Lower leg skin (tissue), 4 donors: Measurements from ENCODE around the gene FN3K. TPM values are rescaled to one million over a fixed set of nuclear protein-coding genes. Genes with fewer than 3 reads are reported as not detected.

ENCODE experiments used
- DNase-seq, 2 donors: peaks; one replicate each; pipeline ENCODE4 v3.0.0-alpha.2; 2019; ENCODE audit warnings: low spot score in 2 of 2
- H3K4me3 ChIP-seq: fragments of 200-600 bp; sonication (generic); 2 replicates; pipeline ENCODE4 v1.5.1; 2017; ENCODE audit warnings: mild to moderate bottlenecking, low read depth; ENCODE audit not compliant: poor library complexity, severe bottlenecking
- POLR2A ChIP-seq, 2 donors: fragments of 450-650 bp; IDR thresholded peaks; one replicate each; pipeline ENCODE4 v1.6.1; 2016 to 2017; ENCODE audit warnings: antibody characterized with exemption in 2 of 2, mild to moderate bottlenecking in 1 of 2, moderate library complexity in 1 of 2
- WGBS, 2 donors: methylation state at CpG; one replicate each; pipeline ENCODE4 v1.1.5; 2018; 5-methylcytosine and 5-hydroxymethylcytosine counted together
- intact Hi-C: fragments of 100-400 bp; cut with DNase I; formaldehyde crosslinking; loops from one replicate; pipeline ENCODE4 v1.15.0; 2023; ENCODE audit warnings: low total_unique reads
- total RNA-seq, 4 donors: library from RNA; depleted of rRNA; stranded (reverse); fragments of >200 nt; gene quantifications; one replicate each; pipeline ENCODE4 v1.1.0, GENCODE V29; 2016
- TF ChIP-seq, protein P1 (sequence below), 3 donors: fragments of 450-650 bp; IDR thresholded peaks; one replicate each; pipeline ENCODE4 v1.5.1; 2016; ENCODE audit warnings: antibody characterized with exemption in 3 of 3, mild to moderate bottlenecking in 3 of 3, moderate library complexity in 2 of 3

The FN3K gene
- total RNA-seq, 4 donors from 2014 or later, result 1.4 to 4.8 (median 3.3) TPM

DNA sequence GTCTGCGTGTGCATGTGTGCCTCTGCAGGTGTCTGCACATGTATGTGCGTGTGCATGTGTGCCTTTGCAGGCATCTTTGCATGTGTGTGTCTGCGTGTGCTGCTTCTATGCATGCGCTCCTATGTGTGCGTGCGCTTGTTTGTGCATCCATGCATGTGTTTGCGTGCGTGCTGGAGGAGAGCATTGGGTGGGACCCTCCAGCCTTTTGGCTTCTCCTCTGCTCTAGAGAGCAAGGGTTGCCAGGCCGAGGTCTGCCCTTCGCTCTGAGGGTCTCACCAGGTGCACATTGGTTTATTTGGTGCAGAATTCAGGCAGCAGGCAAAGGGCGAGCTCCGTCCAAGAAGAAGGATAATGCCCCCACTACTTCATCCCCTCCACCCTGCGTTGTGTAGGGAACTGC, 35.9 kb upstream of the FN3K start:
- WGBS, 2 donors, result 75 to 79% methylated on average over 13 of the region's 13 CpGs
- no peak for TF ChIP-seq POLR2A (IDR thresholded peaks at IDR 0.05)
- TF ChIP-seq, protein P1, sequence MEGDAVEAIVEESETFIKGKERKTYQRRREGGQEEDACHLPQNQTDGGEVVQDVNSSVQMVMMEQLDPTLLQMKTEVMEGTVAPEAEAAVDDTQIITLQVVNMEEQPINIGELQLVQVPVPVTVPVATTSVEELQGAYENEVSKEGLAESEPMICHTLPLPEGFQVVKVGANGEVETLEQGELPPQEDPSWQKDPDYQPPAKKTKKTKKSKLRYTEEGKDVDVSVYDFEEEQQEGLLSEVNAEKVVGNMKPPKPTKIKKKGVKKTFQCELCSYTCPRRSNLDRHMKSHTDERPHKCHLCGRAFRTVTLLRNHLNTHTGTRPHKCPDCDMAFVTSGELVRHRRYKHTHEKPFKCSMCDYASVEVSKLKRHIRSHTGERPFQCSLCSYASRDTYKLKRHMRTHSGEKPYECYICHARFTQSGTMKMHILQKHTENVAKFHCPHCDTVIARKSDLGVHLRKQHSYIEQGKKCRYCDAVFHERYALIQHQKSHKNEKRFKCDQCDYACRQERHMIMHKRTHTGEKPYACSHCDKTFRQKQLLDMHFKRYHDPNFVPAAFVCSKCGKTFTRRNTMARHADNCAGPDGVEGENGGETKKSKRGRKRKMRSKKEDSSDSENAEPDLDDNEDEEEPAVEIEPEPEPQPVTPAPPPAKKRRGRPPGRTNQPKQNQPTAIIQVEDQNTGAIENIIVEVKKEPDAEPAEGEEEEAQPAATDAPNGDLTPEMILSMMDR (IDR thresholded peaks at IDR 0.05), result no peak
- H3K4me3 ChIP-seq, result no peak overlapping the region
- intact Hi-C loops, result no loop called here
- no peak for DNase-seq

DNA sequence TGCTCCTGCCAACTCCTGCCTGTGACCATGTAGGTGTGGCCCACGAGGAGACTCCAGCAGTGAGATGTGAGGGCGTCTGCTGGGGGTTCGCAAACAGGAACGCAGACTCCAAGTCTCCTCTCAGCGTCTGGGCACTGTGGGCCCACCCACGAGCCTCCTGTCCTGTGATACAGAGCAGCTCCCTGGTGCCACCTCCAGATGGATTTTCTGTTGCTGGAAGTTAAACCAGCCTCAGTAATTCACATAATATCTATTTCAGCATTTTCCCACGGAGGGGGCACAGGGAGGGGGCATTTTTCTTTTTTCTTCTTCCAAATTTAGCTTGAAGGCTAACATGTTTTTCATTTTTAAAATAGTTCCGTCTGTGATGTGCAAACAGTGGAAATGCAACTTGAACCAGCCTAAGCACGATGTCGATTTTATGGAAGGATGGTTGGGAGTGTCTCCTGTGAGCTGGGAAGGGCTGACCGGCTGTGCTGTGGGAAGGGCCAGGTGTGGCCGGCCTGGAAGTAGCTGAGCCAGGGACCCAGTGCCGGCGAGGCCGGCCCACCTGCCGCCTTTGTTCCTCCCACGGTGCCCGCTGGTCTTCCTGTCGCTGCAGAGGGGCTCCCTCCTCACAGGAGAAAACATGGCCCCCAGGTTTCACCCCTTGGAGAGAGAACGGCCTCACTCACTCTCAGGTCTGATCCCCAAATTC, 33.0 kb upstream of the FN3K start:
- WGBS, 2 donors, result 38 to 40% methylated on average over 20 of the region's 20 CpGs
- intact Hi-C loops, result no loop called here
- TF ChIP-seq, protein P1 (IDR thresholded peaks at IDR 0.05), result no peak
- DNase-seq, result no peak
- no peak overlapping the region for H3K4me3 ChIP-seq

DNA sequence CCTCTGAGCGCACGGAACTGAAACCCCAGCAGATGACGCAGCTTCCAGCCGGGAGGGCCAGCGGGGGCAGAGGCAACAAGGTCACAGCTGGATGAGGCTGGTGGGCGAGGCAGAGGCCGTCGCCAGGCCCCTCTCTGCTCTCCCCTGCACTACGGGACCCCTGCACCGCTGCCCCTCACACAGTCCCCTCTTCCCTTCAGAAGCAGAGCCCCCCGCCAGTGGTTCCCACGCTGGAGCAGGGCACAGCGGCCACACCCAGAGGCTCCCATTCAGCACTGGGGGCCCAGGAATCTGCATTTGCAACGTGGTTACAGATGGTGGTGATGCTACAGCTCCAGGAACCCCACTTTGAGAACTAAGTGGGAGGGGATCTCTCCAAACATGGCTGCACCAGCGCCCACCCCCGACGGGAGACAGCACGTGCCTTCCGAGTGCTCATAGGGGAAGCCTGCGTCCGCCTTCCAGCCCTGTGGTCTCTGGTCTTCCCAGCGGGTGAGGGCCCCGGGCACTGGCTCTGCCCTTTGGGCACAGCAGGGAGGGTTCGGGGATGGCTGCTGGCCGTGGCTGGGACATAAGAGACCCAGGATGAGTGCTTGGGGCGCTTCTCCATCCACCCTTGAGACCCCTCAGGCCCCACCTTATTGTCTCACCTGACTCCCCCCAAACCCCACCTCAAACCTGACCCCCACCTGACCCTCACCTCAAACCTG, 32.2 kb upstream of the FN3K start:
- WGBS, 2 donors, result 78 to 85% methylated on average over 14 to 21 of the region's 26 CpGs
- H3K4me3 ChIP-seq, result no peak overlapping the region
- TF ChIP-seq POLR2A (IDR thresholded peaks at IDR 0.05), result no peak
- TF ChIP-seq, protein P1 (IDR thresholded peaks at IDR 0.05), result no peak
- intact Hi-C loops, result no loop called here
- no peak for DNase-seq

DNA sequence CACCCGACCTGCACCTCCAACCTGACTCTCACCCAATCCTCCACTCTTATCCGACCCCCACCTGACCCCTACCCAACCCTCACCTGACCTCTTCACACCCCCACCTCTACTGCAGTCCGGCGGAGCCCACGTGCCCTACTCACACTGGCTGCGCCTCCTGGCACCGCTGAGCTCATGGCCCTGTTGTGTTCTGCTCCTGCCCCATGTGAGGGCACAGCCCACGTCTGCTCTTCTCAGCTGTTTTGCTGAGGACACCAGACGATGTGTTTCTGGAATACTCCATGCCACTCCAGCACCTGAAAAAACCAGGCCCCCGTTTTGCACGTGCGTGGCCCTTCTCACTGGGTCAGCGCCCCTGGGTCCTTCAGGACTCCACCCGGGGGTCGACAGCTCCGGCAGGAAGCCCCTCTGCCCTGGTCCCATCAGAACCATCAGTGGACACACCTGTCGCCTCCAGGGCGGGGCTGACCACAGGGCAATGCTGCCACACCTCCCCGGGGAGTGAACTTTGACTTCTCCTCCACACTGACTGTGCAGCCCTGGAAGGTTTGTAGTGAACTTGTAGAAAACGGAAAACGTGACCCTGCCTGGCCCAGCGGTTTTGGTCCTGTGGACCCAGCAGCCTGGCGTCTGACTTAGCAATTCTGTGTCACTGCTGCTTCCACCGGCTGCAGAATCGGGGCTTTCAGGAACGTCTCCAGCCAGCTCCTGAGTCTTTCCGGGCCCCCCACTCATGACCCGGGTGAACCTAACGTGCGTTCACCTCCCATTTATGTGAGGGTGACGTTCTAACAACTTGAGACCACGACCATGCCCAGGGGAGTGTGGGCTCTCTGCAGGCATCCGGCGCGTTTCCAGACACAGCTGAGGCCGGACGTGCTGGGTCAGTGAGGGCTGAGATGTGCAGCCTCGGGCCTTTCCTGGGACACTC, 31.2 kb upstream of the FN3K start:
- intact Hi-C loops, result no loop called here
- TF ChIP-seq, protein P1 (IDR thresholded peaks at IDR 0.05), result no peak
- TF ChIP-seq POLR2A (IDR thresholded peaks at IDR 0.05), result no peak
- WGBS, 2 donors, result 78 to 83% methylated on average over 38 of the region's 38 CpGs
- DNase-seq, result no peak
- H3K4me3 ChIP-seq, result no peak overlapping the region

DNA sequence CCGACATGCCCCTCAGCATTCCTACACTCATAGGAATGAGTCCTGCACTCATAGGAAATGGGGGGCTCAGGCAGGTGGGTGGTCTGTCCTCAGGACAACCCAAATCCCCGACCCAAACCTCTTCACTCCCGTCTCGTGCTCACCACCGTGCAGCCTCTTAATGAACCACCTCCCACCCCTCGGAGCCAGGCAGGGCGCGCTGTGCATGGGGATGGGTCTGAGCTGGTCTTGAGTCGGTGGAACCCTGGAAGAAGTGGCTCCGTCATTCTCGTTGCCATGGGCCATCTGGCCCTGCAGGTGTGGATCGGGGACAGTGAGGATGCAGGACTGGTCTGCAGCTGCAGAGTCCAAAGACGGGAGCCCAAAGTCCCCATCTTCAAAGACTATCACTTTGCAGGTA, 30.5 kb upstream of the FN3K start:
- no peak for DNase-seq
- WGBS, 2 donors, result 80 to 90% methylated on average over 13 of the region's 13 CpGs
- intact Hi-C loops, result no loop called here
- H3K4me3 ChIP-seq, result no peak overlapping the region
- no peak for TF ChIP-seq POLR2A (IDR thresholded peaks at IDR 0.05)
- TF ChIP-seq, protein P1 (IDR thresholded peaks at IDR 0.05), result no peak
